Measurements from ENCODE around the gene STUB1. TPM values are rescaled to one million over a fixed set of nuclear protein-coding genes. Genes with fewer than 3 reads are reported as not detected.

Gene STUB1
- total and polyA plus RNA-seq, 2 donors (not counting 1 experiment from before 2014, with no cell fraction given): 94.3 to 116 TPM

GRCh38 chr16:693766-694165 lies 13.6 kb downstream of the STUB1 start:
- H3K27me3 Mint-ChIP-seq: peaks cover 17% of the 10 kb centered on the region

More at GRCh38 chr16:693766-694165, 13.6 kb downstream of the STUB1 start:
- ATAC-seq (ENCODE audit: low read depth) (no peak), DNase-seq (no peak)
- no peak overlapping the region for H3K9ac ChIP-seq (ENCODE audit: low read length)
- intact Hi-C loops (cut with micrococcal nuclease): no loop called here
- peak overlapping the region; percentile 29 for H3K4me3 Mint-ChIP-seq
- WGBS (ENCODE audit: insufficient coverage): 5% methylated on average over 33 of the region's 37 CpGs
- no peak overlapping the region for H3K27ac Mint-ChIP-seq
- H3K9me3 Mint-ChIP-seq (ENCODE audit: insufficient read depth): no peaks in the 10 kb centered on the region
- no peaks in the 10 kb centered on the region for H3K36me3 ChIP-seq (replicated peaks in 1 of 2; ENCODE audit: control extremely low read depth in 1 of 2, control insufficient read depth in 1 of 2, extremely low read depth in 1 of 2, insufficient read depth in 2 of 2, low read length in 1 of 2)
- peaks cover 0 to 28% (median 0%) of the 10 kb centered on the region in 3 donors for H3K9me3 ChIP-seq (ENCODE audit: control extremely low read depth in 1 of 3, control insufficient read depth in 2 of 3, insufficient read depth in 1 of 3, low read length in 2 of 3)
- peaks cover 36 to 41% of the 10 kb centered on the region in 2 donors for H3K4me1 ChIP-seq (ENCODE audit: control insufficient read depth in 2 of 2, insufficient read depth in 2 of 2, low read length in 2 of 2)
- H4K20me1 ChIP-seq (ENCODE audit: control insufficient read depth, insufficient read depth, low read length, poor library complexity, severe bottlenecking): peaks cover 4% of the 10 kb centered on the region
- peaks cover 0 to 42% (median 15%) of the 10 kb centered on the region in 4 experiments for H3K27me3 ChIP-seq (replicated peaks in 1 of 4; ENCODE audit: control extremely low read depth in 1 of 4, control insufficient read depth in 3 of 4, insufficient read depth in 4 of 4, low read length in 3 of 4)
- POLR2A ChIA-PET: no interaction called here
- H3K4me1 Mint-ChIP-seq: peaks cover 27% of the 10 kb centered on the region
- peaks cover 12% of the 10 kb centered on the region for H3K79me2 ChIP-seq (ENCODE audit: control insufficient read depth, insufficient read depth, low read length)
- CTCF ChIA-PET: no interaction called here
- TF ChIP-seq CTCF (IDR thresholded peaks at IDR 0.05): no peak
- no peak for TF ChIP-seq EZH2 (IDR thresholded peaks at IDR 0.05; ENCODE audit: borderline replicate concordance, insufficient read depth, low read depth, low read length, poor library complexity, severe bottlenecking)
- H3K27ac ChIP-seq (ENCODE audit: low read length in 2 of 2): no peak overlapping the region
- peak overlapping the region; percentile 96 for H3K4me2 ChIP-seq (replicated peaks; ENCODE audit: low read depth, low read length, poor library complexity, severe bottlenecking)
- no peak overlapping the region for H2AFZ ChIP-seq (ENCODE audit: insufficient read depth, low read depth, low read length, poor library complexity, severe bottlenecking)
- H3K4me3 ChIP-seq (ENCODE audit: control extremely low read depth in 1 of 5, extremely low read depth in 1 of 5, insufficient read depth in 1 of 5, low read depth in 2 of 5, low read length in 4 of 5): peak overlapping the region in 1 of 5 experiments; percentile 58

Data from B cell (primary cell).